T-helper 2 cell (primary cell): ENCODE results near the gene TOR1A.

Experiments
- DNase-seq, 5 experiments: peaks; one replicate each; pipeline versions ENCODE4 v3.0.0 to v3.0.0-alpha.2; 2012 to 2022

TOR1A gene

DNA sequence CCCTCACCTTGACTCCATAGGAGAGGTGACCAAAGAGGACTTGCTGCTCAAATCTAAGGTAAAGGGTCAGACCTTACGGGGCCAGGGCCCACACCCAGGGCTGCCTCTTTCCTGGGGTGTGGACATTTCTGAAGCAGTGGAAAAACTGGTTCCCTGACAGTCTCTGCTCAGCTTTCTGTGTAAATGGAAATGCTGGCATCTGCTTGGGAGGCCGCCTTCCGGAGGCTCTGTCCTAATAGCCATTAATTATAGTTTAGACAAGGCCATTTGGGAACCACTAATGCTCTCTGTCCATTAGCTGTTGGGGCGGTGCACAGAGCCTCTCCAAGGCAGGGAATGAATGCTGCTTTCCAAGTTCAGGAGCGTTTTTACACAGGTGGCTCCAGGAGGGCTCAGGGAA, 28.6 kb upstream of the TOR1A start:
- DNase-seq, result no peak

DNA sequence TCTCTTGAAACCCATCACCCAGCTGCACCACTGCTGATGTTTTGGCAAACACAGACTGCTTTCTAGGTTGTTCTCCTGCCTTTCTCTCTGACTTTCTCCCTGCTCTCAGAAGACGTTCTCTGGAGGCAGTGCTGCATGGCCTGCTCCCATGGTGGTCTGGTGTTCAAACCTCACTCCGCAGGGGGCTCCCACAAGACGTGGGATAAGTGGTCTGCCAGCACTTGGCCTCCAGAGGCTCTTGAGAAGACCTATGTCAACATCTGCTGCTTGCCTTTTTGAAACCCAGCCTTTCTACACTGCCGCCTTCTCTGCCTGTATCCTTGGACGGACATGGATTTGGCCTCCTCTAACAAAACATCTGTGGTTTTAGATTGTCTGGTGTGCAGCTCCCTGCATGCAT, 27.9 kb upstream of the TOR1A start:
- no peak for DNase-seq

DNA sequence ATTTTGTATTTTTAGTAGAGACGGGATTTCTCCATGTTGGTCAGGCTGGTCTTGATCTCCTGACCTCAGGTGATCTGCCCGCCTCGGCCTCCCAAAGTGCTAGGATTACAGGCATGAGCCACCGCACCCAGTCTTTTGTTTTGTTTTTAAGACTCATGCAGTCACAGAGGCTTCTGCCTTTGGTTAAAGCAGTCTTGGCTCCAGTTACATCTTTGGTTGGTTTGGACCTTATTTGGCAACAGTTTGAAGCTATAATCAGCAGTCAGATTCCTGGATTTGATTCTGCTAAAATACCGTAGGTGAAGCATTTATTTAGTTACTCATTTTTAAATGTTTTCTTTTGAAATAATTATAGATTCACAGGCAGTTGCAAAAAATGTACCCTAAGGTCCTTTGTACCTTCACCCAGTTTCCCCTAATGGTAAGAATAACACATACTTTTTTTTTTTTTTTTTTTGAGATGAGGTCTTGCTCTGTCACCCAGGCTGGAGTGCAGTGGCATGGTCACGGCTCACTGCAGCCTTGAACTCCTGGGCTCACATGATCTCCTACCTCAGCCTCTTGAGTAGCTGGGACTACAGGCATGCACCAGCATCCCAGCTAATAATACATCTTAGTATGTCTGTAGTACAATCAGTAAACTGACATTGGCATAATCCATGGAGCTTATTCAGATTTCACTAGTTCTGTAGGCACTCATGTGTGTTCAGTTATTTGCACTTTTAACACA, 27.1 kb upstream of the TOR1A start:
- DNase-seq, result no peak

DNA sequence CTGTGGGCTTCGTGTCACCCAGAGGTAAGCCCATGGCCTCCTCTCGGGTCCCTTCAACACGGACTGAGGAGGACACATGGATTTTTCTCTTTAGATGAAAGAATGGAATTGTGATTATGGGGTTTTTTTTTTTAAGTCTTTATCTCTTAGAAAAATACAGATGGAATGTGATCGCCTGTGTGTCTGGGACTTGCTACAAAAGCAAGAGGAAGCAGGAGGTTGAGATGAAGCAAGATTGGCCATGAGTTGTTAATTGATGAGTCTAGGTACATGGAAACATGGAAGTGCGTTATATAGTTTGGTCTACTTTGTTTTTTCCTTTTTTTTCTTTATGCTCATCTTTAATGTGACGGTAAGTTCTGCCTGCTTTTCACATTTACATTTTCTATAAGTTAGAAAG, 26.0 kb upstream of the TOR1A start:
- no peak for DNase-seq

DNA sequence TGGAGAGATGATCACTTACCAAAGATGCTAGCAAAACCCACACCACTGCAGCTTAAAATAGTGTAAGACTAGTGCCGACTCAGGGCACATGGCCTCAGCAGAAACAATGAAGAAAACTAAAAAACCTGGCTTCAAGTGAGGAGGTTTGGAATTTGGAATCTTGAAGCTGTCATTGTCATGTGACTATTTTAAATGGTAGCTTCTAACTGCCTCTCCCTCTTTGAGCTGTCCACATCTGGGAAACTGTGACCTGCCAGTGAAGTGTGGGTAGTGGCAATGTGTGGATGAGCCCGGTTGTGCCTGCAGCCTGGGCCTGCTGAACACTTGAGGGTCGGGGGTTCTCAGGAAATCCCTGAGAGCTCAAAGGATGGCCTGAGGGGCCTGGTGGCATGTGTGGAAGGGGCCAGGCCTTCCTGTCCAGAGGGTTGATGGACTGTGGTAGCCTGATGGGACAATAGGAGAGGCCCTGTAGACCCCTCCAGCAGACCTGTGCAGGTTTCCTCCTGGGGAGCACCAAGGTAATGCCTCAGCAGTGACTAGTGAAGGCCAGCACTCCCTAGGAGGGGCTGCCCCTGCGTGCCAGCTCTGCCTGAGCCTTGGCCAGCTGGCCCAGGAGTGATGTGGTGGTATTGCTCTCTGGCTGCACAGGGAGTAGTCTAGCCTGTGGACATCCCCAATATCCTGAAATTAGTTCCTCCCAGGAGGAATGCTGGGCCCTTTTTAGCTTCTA, 24.9 kb upstream of the TOR1A start:
- DNase-seq, result no peak

DNA sequence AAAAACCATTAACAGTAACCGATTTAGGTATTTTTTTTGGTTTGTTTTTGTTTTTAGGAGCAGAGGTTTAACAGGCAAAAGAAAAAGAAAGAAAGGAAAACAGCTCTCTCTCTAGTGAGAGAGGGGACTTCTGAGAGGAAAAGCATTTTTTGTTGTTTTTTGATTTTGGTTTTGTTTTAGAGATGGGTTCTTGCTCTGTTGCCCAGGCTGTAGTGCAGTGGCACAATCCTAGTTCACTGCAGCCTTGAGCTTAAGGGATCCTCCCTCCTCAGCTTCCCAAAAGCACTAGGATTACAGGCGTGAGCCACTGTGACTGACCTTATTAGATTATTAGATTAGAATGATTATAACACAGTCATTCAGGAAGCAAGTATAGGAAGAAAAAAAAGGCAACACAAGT, 21.4 kb upstream of the TOR1A start:
- DNase-seq, result no peak

DNA sequence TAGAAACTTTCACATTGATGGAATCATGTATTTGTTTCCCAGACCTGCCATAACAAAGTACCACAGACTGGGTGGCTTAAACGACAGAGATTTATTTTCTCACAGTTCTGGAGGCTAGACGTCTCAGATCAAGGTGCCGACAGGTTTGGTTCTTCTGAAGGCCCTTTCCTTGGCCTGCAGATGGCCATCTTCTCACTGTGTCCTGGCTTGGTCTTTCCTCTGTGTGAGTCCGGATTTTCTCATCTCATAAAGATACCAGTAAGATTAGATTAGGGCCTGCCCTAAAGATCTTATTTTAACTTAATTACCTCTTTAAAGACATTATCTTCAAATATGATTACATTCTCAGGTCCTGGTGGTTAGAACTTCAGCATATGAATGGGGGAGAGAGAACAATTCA, 17.1 kb upstream of the TOR1A start:
- no peak for DNase-seq

DNA sequence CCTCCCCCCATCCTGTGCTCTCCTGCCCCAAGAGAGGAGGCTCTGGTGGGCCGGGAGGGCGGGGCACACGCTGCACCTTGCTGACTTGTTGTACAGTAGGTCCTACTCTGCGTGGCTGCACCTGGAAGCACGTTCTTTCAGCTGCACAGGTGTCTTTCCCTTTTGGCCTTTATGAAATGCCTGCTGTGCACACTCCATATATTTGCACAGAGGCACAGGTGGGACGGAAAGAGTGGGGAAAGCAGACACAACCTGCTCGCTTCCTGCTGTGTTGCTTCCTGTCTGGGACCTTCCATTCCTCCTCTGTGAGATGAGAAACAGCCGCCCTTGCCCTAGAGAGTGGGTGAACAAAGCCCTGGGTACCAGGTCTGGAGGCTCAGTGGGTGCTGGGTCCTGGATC, 16.1 kb upstream of the TOR1A start:
- no peak for DNase-seq

DNA sequence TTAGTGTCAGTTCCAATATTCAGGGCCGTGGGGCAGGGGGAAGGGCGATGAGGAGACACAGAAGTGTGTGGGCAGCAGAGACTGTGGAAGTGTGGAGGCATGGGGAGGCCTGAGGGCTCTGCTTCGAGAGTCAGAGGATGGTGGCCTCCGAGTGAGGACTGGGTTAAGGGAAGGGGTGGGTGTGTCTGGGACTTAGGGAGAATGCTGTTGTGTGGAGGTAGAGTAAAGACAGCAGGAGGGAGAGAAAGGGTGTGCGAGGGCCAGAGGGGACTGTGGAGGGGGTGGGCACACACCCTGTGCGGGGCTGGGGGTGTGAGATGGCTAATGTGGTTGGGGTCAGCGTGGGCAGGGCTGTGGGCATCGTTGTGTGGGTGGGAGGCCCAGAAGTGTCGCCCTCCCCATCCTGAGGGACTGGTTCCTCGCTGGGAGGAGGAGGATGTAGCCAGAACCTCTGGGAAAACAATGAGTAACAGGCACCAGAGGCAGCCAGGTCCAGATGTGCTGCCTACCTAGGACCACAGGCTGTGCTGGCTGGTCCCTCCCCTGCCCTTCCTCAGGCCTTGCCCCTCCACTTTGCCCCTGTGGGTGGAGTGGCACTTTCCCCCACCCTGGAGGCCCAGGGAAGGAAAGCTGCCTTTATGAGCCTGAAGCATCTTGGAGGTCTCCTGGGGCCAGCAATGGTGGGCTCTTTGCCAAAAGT, 15.5 kb upstream of the TOR1A start:
- no peak for DNase-seq

DNA sequence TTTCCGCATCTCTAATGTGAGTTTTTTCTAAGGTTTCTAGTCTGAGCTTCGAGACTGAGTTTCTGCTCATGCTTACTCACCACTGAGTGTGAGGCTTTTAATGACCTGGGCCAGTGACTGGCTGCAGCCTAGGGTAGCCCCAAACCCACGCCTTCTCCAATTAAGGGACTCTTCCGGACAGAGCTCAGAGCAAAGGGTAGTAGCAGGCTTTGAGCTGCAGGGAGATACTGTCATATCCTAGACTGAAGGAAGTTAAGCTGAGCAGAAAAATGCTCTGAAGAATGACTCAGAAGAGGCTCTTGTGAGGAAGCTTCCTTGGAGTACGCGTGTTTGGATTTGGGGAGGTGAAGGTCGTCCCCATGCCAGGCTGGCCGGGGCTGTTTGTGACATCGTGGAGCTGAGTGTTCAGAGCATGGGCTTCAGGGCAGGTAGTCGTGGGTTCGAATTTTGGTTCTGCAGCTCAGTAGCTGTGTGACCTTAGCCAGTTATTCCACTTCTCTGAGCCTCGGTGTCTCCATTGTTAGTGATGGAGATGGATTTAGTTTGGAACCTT, 14.8 kb upstream of the TOR1A start:
- peak in 1 of 5 experiments; percentile 50 for DNase-seq

DNA sequence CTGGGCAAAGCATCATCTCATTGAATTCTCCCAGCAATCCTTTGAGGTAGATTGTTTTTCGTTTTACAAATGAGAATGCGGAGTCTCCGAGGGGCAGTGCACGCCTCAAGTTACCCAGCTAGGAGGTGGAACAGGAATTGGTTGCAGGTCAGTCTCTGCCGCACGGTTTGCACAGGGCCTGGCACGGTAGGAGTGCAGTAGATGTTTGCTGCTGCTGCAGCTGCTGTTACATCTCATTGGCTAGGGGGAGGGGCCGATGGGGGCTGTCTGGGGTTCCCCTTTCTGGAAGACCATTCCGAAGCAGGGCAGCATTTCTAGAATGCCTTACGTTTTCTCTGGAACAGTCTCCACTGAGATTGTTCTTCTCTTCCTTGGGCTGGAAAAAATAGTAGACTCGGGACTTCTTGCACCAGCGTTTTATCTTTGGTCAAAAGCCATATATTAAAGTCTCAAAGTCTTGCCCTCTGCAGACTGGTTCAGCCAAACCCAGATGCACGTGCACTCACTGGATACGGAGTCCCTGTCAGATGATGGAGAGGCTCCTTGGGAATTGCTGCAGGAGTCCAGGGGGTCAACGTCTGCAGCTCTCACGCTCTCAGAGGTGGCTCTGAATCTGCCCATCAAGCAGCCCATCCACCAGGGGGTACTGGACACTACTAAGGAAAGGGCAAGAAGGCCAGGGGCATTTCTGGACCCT, 12.5 kb upstream of the TOR1A start:
- DNase-seq, result peak in 2 of 5 experiments; percentile 38 to 79

DNA sequence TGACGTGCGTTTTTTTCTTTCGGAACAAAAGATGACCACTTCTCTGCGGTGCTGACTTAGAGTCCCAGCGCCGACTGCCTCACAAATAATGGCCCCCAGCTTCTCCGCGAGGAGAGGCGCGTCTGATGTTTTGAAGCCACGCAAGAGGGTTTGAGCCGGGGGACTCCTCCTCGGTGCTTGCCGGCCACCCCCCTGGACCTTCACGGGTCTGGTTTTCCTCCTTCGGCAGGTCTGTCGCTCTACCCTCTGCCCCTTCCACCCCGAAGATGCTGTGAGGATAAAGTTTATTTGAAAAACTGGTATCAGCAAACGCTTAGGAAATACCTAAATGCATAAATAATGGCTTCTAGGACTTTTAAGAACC, 11.9 kb upstream of the TOR1A start:
- DNase-seq, result peak in 1 of 5 experiments; percentile 32

DNA sequence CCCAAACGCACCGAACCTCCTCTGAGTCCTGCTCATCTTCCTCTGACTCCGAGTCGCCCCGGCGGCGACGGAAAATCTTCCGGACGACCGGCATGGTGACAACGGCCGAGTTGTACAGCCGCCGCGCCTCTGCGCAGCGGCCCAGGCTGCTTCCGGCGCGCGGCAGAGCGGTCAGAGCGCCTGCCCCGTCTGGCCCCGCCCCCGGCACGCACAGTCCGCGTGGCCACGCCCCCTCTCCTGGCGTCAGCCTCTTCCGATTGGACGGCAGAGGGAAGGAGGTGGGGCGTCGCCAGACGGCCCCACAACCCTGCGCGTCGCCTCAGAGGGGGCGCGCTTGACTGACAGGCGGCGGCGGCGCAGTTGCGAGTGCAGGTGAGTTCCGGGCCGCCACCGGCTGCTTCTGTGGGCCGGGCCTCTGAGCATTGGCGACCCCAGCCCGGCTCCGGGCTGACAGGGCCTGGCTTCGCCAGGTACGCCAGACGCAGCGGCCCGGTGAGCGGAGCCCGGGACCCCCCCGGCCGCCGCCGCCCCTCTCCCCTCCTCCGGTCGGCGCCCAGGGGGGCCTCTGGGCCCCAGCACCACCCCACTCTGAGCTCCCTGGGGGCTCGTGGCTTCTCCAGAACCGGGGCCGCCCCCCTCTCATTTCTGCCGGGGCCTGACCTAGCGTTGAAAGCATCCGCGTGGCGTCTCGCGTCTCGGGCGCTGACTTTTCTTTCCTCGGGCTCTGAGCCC, 11.4 kb upstream of the TOR1A start, which contains the start of the genes C9orf78 and USP20:
C9orf78 (minus strand) TSS at position 148 of the 732 bp plus-strand sequence; CDS start at position 94, 54 bp downstream.
USP20 (plus strand) TSS at position 331 of the 732 bp plus-strand sequence. CDS start 17,098 bp downstream, outside the sequence.
- peak; percentile 95 to 98 (median 96) for DNase-seq

DNA sequence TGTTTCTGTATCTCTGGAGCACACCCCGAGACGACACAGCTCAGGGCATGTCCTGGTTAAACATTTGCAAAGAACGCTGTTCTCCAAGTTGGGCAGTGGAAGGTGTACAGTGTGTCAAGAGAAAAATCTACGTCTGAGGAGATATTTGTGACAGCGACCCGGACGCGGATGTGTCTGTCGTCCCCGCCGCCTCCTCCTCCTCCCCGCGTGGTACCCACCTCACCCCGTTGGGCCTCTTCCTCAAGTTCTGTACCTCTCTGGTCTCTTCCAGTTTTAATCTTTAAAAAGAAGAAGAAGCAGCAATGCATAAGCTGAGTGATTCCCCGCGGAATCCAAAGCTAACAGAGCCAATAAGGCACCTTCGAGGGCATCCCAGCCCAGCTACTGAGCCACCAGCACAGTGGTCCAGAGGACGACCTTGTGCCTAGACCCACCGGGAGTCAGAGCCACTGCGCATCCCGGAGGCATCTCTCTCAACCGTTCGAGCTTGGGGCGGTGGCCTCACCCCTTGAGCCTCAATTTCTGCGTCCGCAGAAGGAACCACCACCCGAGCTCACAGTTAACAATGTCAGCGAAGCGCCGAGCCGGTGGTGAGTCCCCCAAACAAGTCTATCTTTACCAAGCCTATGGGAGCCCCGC, 10.7 kb upstream of the TOR1A start:
- DNase-seq, result peak in 3 of 5 experiments; percentile 34 to 62 (median 51)

DNA sequence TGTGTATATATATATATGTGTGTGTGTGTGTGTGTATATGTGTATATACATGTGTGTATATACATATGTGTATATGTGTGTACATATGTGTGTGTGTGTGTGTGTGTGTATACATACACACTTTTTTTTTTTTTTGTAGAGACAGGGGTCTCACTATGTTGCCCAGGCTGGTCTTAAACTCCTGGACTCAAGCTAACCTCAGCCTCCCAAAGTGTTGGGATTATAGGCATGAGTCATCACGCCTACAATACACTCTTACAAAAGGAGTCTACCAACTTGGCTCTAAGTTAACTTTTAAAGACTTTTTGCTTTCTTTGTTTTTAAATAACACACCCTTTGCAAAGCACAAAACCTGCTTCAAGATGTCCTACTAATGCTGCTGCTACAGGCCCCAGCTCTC, 9.0 kb upstream of the TOR1A start:
- DNase-seq, result no peak

DNA sequence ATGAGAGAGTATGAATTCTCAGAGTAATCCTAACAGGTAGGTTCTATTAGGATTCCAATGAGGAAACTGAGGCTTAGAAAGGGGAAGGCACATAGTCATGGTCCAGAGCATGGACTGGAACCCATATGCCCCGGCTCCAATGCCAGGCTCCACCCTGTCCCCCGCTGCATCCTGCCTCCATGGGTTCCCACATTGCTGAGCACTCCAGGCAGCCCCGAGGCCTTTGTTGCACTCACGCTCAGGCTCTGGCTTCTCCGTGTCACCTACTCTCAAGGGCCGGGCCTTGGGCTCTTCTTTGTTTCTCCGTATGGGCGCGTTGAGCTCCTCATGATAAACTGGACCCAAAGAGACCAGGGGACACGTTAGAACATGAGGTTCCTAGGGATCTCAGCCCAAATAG, 5.0 kb upstream of the TOR1A start:
- no peak for DNase-seq

DNA sequence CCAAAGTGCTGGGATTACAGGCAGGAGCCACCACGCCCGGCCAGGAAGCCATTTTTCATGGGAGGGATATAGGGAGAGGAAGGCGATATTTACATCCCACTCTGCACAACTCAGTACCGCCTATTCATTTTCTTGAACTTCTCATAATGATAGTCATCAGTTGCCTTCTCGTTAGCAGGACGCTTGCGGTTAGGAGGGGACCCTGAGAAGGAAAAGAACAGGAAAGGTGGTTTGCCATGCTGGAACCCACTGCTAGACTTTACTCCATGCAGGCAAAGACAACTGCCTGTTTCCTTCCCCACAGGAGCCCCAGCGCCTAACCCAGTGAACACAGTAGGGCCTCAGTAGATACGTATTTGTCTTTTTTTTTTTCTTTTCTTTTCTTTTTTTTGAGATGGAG, 4.1 kb upstream of the TOR1A start:
- DNase-seq, result no peak

DNA sequence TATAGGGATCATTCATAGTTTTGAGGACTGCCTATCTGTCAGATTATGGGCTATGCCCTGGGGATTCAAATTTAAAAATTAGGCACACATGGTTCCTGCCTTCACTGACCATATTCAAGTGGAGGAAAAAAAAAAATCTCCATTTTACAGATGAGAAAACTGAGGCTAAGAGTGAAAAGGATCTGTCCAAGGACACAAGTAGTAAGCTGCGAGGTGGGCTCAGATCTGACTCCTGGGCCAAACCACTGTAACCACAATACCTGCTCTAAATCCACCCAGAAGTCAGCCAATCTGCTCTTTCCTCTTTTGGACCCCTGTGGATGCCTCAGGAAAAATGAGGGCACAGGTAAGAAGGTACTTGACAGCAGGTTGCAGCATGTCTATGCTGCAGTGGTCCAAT, 2.8 kb upstream of the TOR1A start:
- no peak for DNase-seq

DNA sequence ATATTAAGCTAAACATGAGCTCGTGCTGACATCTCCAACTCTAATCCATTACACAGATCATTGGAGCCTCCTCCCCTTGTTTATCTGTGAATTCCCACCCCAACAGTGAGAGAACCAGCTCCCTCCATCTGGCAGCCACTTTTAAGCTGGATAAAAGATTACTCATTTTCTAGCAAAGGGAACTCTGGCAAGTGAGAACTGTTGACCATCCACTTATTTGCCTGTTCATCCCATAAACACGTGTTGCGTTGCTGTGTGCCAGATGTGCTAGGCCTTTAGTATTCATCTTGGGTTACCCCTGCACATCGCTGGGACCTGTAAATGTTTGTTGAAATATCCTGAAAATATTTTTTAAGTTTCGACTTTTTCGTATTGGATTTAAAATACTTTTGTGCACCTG, 2.4 kb upstream of the TOR1A start:
- no peak for DNase-seq

DNA sequence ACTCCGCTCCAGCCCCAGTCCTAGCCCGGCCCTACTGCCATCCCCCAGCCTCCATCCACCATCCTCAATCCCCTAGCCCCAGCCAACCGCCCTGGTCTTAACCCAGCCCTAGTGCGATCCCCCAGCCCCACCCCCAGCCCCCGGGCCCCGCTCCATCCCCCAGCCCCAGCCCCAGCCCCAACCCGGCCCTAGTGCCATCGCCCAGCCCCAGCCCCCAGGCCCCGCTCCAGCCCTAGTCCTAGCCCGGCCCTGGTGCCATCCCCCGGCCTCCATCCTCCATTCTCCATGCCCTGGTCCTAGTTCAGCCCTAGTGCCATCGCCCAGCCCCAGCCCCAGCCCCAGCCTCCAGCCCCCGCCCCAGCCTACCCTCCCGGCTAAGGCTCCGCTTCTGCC, 398 bp downstream of the TOR1A start:
- DNase-seq, result no peak

DNA sequence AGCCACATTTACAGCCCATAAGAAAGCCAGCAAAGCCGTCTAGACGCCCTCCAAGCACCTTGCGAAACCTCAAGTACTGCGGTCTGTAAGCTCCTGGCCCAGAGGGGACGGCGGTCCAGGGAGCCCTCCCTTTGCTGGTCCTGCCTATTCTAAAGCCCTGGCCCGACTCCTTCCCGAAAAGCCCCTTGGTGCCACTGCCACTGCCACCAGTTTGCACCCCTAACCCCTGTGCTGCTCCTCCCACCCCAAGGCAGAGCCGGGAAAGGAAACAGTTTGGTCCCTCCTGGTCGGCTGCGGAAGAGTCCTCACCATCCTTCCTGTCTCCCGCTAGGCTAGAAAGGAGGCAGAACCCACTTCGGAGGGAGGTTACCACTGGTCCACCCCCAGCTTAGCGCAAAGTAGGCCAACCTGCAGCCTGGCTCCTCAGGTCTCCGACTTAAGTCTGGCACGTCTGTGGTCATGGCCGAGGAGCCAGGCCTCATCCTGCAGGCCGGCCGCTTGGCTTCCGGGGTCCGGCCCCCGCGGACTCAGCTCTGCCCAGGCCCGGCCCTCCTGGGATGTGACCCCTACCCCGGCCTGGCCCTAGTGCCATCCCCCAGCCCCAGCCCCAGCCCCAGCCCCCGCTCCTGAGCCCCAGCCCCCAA, 916 bp downstream of the TOR1A start:
- peak in 2 of 5 experiments; percentile 49 to 52 for DNase-seq
